ENCODE data around the gene PARD3. TPM values are rescaled to one million over a fixed set of nuclear protein-coding genes. Genes with fewer than 3 reads are reported as not detected.

PARD3 gene
- total RNA-seq, 4 donors from 2014 or later: 30.9 to 54.6 (median 40.0) TPM

DNA sequence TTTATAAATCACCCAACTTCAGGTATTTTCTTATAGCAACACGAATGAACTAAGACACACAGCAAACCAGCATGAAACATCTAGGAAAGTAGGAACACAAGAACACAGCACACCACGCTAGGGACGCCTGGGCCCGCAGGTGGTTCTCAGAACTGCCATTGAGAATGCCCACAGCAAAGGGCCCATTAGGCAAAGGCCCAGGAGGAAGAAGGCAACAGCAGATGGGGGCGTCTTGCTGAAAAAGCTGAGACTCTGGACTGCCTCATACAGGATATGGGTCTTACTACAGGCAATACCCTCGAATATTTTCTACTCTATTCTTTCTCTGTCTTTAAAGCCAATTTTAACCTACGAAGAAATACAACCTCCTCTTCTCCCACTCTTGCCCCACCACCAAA, 77.3 kb downstream of the PARD3 start:
- ATAC-seq (ENCODE audit: low FRiP score) (no peak), DNase-seq (ENCODE audit: low spot score) (no peak)
- TF ChIP-seq CTCF (IDR thresholded peaks at IDR 0.05): no peak

DNA sequence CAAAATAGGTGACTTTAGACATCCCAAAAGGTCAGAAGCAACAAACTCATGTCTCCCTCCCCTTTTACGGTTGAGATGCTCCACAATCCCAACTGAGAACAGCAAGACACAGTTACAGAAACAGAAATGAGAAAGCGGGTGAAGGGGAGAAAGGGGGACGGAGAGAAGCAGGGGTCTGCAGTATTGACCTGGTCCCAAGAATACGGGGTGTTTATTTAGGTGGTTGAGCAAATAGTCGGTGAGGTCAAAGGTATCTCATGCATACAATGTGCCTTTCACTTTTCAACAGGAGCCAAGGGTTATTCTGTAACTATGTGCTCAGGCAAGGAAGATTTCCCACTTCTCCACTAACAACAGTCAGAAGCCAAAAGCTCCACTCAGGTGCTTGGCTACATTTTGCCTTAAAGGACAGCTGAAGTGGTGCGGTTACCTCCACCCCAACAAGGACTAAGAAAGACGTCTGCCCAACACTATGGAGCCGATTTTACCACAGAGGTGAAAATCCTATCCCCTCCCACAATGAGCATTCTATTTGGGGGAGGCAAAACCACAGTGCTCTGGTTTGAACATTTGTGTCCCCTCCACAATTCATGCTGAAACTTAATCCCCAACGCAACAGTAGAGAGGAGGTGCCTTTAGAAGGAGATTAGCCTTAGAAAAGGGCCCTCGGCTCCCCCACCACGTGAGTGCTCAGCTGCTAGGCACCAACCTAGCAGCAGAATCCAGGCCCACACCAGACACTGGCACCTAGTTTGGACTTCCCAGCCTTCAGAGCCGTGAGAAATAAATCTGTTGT, 77.9 kb downstream of the PARD3 start:
- TF ChIP-seq CTCF (IDR thresholded peaks at IDR 0.05): no peak
- DNase-seq (ENCODE audit: low spot score) (no peak), ATAC-seq (ENCODE audit: low FRiP score) (no peak)

DNA sequence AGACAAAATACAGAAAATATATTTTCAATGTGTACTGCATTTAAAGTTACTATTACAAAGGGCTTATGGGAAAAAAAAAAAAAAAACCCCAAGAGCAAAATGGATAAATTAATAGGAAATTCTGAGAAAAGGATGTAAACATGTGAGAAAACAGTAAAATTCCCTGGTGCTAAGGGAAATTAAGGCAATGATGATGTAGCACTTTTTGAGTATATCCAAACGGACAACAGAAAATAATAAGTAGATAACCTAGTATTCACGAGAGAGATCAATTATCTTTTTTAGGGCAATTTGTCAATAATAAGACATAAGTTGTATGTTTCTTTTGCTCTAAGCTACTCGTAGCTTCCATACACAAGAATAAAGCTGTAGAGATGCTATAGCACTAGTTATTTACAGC, 80.2 kb downstream of the PARD3 start:
- no peak for DNase-seq (ENCODE audit: low spot score)
- TF ChIP-seq CTCF (IDR thresholded peaks at IDR 0.05): no peak
- ATAC-seq (ENCODE audit: low FRiP score): no peak

DNA sequence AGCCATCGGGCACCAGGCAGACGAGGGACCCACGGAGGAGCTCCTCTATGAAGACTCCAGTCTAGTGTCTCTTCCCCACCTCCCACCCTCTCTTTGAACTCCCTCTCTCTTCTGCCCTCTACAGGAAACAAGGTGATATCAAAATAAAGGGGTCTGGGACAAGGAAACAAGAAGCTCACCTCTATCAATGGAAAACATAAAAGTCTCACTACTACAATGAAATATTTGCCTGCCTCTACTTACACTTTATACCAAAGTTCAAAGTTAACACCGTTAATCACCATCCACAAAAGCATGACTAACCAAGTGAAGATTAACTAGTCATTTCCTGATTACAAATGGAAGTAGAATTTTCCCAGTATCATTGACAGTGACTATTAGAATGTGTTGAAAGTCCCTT, 82.2 kb downstream of the PARD3 start:
- DNase-seq (ENCODE audit: low spot score) (no peak), ATAC-seq (ENCODE audit: low FRiP score) (no peak)
- no peak for TF ChIP-seq CTCF (IDR thresholded peaks at IDR 0.05)

DNA sequence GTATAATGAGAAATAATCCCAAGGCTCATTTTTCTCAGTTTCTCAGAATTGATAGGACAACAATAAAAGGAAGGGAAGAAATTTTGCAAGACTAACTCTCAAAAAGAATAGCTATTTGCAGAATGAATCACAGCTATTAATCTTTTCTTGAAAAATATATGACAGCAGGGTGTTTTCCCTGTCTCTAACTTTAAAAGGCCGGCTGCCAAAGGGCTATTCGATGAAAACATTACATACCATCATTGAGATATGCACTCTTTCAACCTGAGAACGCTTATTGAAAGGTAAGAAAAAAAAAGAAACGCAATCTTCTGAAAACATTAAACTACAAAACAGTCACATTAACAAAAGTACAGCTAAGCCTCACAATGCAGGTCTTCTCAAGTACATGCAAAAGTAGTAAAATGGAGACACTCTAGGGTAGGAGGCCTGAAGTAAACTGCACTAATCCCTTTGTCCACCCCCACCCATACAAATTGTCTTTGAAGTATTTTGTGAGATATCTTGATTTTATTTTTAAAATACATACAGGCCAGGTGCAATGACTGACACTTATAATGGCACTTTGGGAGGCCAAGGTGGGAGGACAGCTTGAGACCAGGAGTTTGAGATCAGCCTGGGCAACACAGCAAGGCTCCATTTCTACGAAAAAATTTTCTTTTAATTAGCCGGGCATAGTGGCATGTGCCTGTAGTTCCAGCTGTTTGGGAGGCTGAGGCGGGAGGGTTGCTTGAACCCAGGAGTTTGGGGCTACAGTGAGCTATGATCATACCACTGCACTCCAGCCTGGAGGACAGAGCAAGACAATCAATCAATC, 83.0 kb downstream of the PARD3 start:
- no peak for TF ChIP-seq CTCF (IDR thresholded peaks at IDR 0.05)
- DNase-seq (ENCODE audit: low spot score): no peak
- ATAC-seq (ENCODE audit: low FRiP score): peak; percentile 69

- ATAC-seq (ENCODE audit: low FRiP score) (no peak), DNase-seq (ENCODE audit: low spot score) (no peak)
- TF ChIP-seq CTCF (IDR thresholded peaks at IDR 0.05): no peak
Measured at GRCh38 chr10:34731213-34731612, 83.9 kb downstream of the PARD3 start.
